Breast epithelium (tissue), 4 donors: ENCODE measurements around the gene LZTS2. TPM values are rescaled to one million over a fixed set of nuclear protein-coding genes. Genes with fewer than 3 reads are reported as not detected.
"Not testable (repeated sequence)": the region's sequence is repeated elsewhere in the genome, so short reads cannot be mapped to it uniquely, and the experiment has no call there.

Experiments
- DNase-seq, 2 donors: peaks; one replicate each; pipeline ENCODE4 v3.0.0-alpha.2; 2019; ENCODE audit warnings: low spot score in 2 of 2
- H3K27ac ChIP-seq, 2 donors: fragments of 200-600 bp; sonication (generic) in 1 of 2; one replicate each; pipeline ENCODE4 v1.5.1; 2016 to 2019; ENCODE audit warnings: mild to moderate bottlenecking in 1 of 2
- H3K27me3 ChIP-seq, 2 donors: fragments of 200-600 bp; sonication (generic) in 1 of 2; one replicate each; pipeline versions ENCODE4 v1.5.1 to v1.6.0; 2017 to 2019; ENCODE audit warnings: control low read depth in 1 of 2, mild to moderate bottlenecking in 1 of 2
- H3K36me3 ChIP-seq: fragments of 200-600 bp; one replicate; pipeline ENCODE4 v1.5.1; 2019
- H3K4me1 ChIP-seq, 2 donors: fragments of 200-600 bp; sonication (generic); one replicate each; pipeline ENCODE4 v1.5.1; 2016 to 2019; ENCODE audit warnings: control low read depth in 1 of 2
- H3K4me3 ChIP-seq, 3 donors: fragments of 200-600 bp; sonication (generic); 1 replicate in 2 of 3; 2 replicates in 1 of 3; pipeline ENCODE4 v1.5.1; 2016 to 2019; ENCODE audit warnings: mild to moderate bottlenecking in 3 of 3, moderate library complexity in 2 of 3
- H3K9me3 ChIP-seq, 2 donors: fragments of 200-600 bp; sonication (generic) in 1 of 2; one replicate each; pipeline ENCODE4 v1.5.1; 2016 to 2019; ENCODE audit warnings: control low read depth in 1 of 2
- CTCF ChIP-seq, 3 donors: fragments of 450-650 bp; IDR thresholded peaks; one replicate each; pipeline ENCODE4 v1.5.1; 2016 to 2017; ENCODE audit warnings: antibody characterized with exemption in 3 of 3, mild to moderate bottlenecking in 3 of 3, moderate library complexity in 3 of 3
- POLR2A ChIP-seq: fragments of 450-650 bp; IDR thresholded peaks from one replicate; pipeline ENCODE4 v1.6.1; 2016; ENCODE audit warnings: antibody characterized with exemption, mild to moderate bottlenecking, moderate library complexity
- POLR2AphosphoS5 ChIP-seq, 3 donors: sonication (generic); formaldehyde crosslinking; IDR thresholded peaks; one replicate each; pipeline ENCODE4 v1.6.1; 2017; ENCODE audit warnings: antibody characterized with exemption in 3 of 3
- intact Hi-C: fragments of 100-400 bp; cut with DNase I; formaldehyde crosslinking; loops from one replicate; pipeline ENCODE4 v1.15.1; 2023; ENCODE audit warnings: low total_unique reads
- total RNA-seq, 3 donors: library from RNA; depleted of rRNA; stranded (reverse); fragments of >200 nt; gene quantifications; one replicate each; pipeline ENCODE4 v1.1.0, GENCODE V29; 2016

The LZTS2 gene
- total RNA-seq, 3 donors from 2014 or later = 44.0 to 67.5 (median 61.3) TPM

GRCh38 chr10:101031128-101031795 lies 31.7 kb downstream of the LZTS2 start, which contains the start of the genes PDZD7 and SFXN3:
Gene PDZD7 (minus strand): TSS chr10:101031129. CDS start chr10:101030219, 910 bp downstream.
Gene SFXN3 (plus strand): TSS chr10:101031234. CDS start chr10:101034695, 3,461 bp downstream.
- Histone ChIP-seq H3K9me3 (no peaks in the 10 kb centered on the region), H3K4me1 (peaks cover 5% of the 10 kb centered on the region in 2 donors), H3K36me3 (no peaks in the 10 kb centered on the region), H3K4me3 (peak within 1 kb of the TSS; percentile 85 to 93 (median 86)), H3K27ac (peak within 1 kb of the TSS; percentile 95 to 100), H3K27me3 (no peaks in the 10 kb centered on the region)
- TF ChIP-seq POLR2AphosphoS5 (IDR thresholded peaks at IDR 0.05) (peak in 2 of 3 donors; percentile 35 to 54), POLR2A (peak; percentile 8), CTCF (IDR thresholded peaks at IDR 0.05) (no peak)
- peak; percentile 89 to 95 for DNase-seq
- intact Hi-C loops = no loop called here

GRCh38 chr10:101031796-101032636 lies 32.4 kb downstream of the LZTS2 start:
- H3K9me3 ChIP-seq = no peaks in the 10 kb centered on the region
- peak; percentile 68 to 72 for DNase-seq
- peaks cover 5% of the 10 kb centered on the region in 2 donors for H3K4me1 ChIP-seq
- peak overlapping the region; percentile 85 to 93 (median 86) for H3K4me3 ChIP-seq
- H3K27ac ChIP-seq = peak overlapping the region; percentile 95 to 100
- intact Hi-C loops = no loop called here
- H3K27me3 ChIP-seq = no peaks in the 10 kb centered on the region
- TF ChIP-seq POLR2AphosphoS5 (IDR thresholded peaks at IDR 0.05) = peak in 2 of 3 donors; percentile 24 to 33
- no peak for TF ChIP-seq CTCF (IDR thresholded peaks at IDR 0.05)
- no peaks in the 10 kb centered on the region for H3K36me3 ChIP-seq

GRCh38 chr10:101032637-101033224 lies 33.1 kb downstream of the LZTS2 start:
- intact Hi-C loops = no loop called here
- no peaks in the 10 kb centered on the region for H3K27me3 ChIP-seq
- no peaks in the 10 kb centered on the region for H3K9me3 ChIP-seq
- TF ChIP-seq POLR2A = no peak
- no peak for TF ChIP-seq CTCF (IDR thresholded peaks at IDR 0.05)
- no peak for TF ChIP-seq POLR2AphosphoS5 (IDR thresholded peaks at IDR 0.05)
- H3K27ac ChIP-seq = peak overlapping the region; percentile 95 to 100
- peaks cover 5% of the 10 kb centered on the region in 2 donors for H3K4me1 ChIP-seq
- peak overlapping the region; percentile 85 to 93 (median 86) for H3K4me3 ChIP-seq
- peak in 1 of 2 donors; percentile 49 for DNase-seq
- no peaks in the 10 kb centered on the region for H3K36me3 ChIP-seq

- intact Hi-C loops = no loop called here
- Histone ChIP-seq H3K4me3 (peak overlapping the region; percentile 85 to 93 (median 86)), H3K9me3 (no peaks in the 10 kb centered on the region), H3K27ac (peak overlapping the region; percentile 95 to 100), H3K4me1 (peaks cover 5% of the 10 kb centered on the region in 2 donors), H3K27me3 (no peaks in the 10 kb centered on the region), H3K36me3 (no peaks in the 10 kb centered on the region)
- no peak for DNase-seq
- no peak for TF ChIP-seq CTCF (IDR thresholded peaks at IDR 0.05)
- TF ChIP-seq POLR2AphosphoS5 (IDR thresholded peaks at IDR 0.05) = no peak
Observed at GRCh38 chr10:101033276-101033675, 33.7 kb downstream of the LZTS2 start.

GRCh38 chr10:101034404-101034803 lies 34.8 kb downstream of the LZTS2 start:
- H3K27me3 ChIP-seq, H3K4me1 ChIP-seq, H3K27ac ChIP-seq, H3K9me3 ChIP-seq, H3K36me3 ChIP-seq, intact Hi-C loops, DNase-seq, H3K4me3 ChIP-seq: not testable (repeated sequence)
